GM23338 (cell line): ENCODE measurements around the gene PCDHGB3. TPM values are rescaled to one million over a fixed set of nuclear protein-coding genes. Genes with fewer than 3 reads are reported as not detected.

ENCODE experiments used
- ATAC-seq: fragments of 200-7000 bp; cut with Tn5 transposase; 3 replicates; pipeline ENCODE4 v1.9.1; 2020
- DNase-seq: peaks from one replicate; pipeline ENCODE4 v3.0.0-alpha.2; 2015; ENCODE audit warnings: low spot score
- H2AFZ ChIP-seq: fragments of 200-600 bp; sonication (generic); 2 replicates; pipeline ENCODE4 v1.8.0; 2016; ENCODE audit warnings: antibody characterized with exemption, mild to moderate bottlenecking, moderate library complexity
- H3F3A ChIP-seq: fragments of 200-600 bp; sonication (generic); replicated peaks from 2 replicates; pipeline ENCODE4 v1.8.0; 2017; ENCODE audit warnings: antibody characterized with exemption, mixed run types, low read depth
- H3K27ac ChIP-seq: fragments of 200-600 bp; sonication (generic); 2 replicates; pipeline ENCODE4 v1.6.1; 2016; ENCODE audit warnings: low read depth
- H3K27me3 ChIP-seq: fragments of 200-600 bp; sonication (generic); 2 replicates; pipeline ENCODE4 v1.8.0; 2016; ENCODE audit warnings: mild to moderate bottlenecking, mixed run types, moderate library complexity; ENCODE audit not compliant: insufficient read depth
- H3K36me3 ChIP-seq: fragments of 200-600 bp; sonication (generic); 2 replicates; pipeline ENCODE4 v1.8.0; 2016; ENCODE audit warnings: mild to moderate bottlenecking; ENCODE audit not compliant: insufficient read depth
- H3K4me1 ChIP-seq: fragments of 200-600 bp; sonication (generic); 2 replicates; pipeline ENCODE4 v1.8.0; 2016; ENCODE audit warnings: mild to moderate bottlenecking, moderate library complexity; ENCODE audit not compliant: insufficient read depth
- H3K4me2 ChIP-seq: fragments of 200-600 bp; sonication (generic); 2 replicates; pipeline ENCODE4 v1.7.1; 2017; ENCODE audit warnings: mixed run types
- H3K4me3 ChIP-seq: fragments of 200-600 bp; sonication (generic); 2 replicates; pipeline ENCODE4 v1.6.1; 2016; ENCODE audit warnings: mixed run types
- H3K79me2 ChIP-seq: fragments of 200-600 bp; sonication (generic); replicated peaks from 2 replicates; pipeline ENCODE4 v1.8.0; 2017; ENCODE audit warnings: mild to moderate bottlenecking; ENCODE audit not compliant: insufficient read depth
- H3K9me2 ChIP-seq: fragments of 200-600 bp; sonication (generic); 2 replicates; pipeline ENCODE4 v1.8.0; 2017; ENCODE audit not compliant: insufficient read depth
- H4K20me1 ChIP-seq: fragments of 200-600 bp; sonication (generic); replicated peaks from 2 replicates; pipeline ENCODE4 v1.8.0; 2017; ENCODE audit warnings: mild to moderate bottlenecking; ENCODE audit not compliant: insufficient read depth
- H3K27ac Mint-ChIP-seq: 2 replicates; pipeline ENCODE4 v1.8.0; 2020; ENCODE audit warnings: inconsistent platforms, mild to moderate bottlenecking, moderate library complexity, mixed read lengths
- H3K27me3 Mint-ChIP-seq: 3 replicates; pipeline ENCODE4 v1.8.0; 2022; ENCODE audit warnings: low read depth, mild to moderate bottlenecking, moderate library complexity, mixed read lengths, inconsistent platforms; ENCODE audit not compliant: insufficient read depth, poor library complexity
- H3K36me3 Mint-ChIP-seq: 3 replicates; pipeline ENCODE4 v1.8.0; 2021; ENCODE audit warnings: low read depth, mild to moderate bottlenecking, inconsistent platforms, moderate library complexity, mixed read lengths
- H3K4me1 Mint-ChIP-seq: 3 replicates; pipeline ENCODE4 v1.8.0; 2020; ENCODE audit warnings: mild to moderate bottlenecking, inconsistent platforms, mixed read lengths
- H3K4me3 Mint-ChIP-seq: 3 replicates; pipeline ENCODE4 v1.8.0; 2021; ENCODE audit warnings: moderate library complexity, mild to moderate bottlenecking, inconsistent platforms, mixed read lengths
- H3K9me3 Mint-ChIP-seq: 3 replicates; pipeline ENCODE4 v1.8.0; 2020; ENCODE audit warnings: moderate library complexity, mild to moderate bottlenecking, inconsistent platforms, mixed read lengths
- CREB1 ChIP-seq: fragments of 250-450 bp; sonication (Bioruptor Pico); IDR thresholded peaks from 2 replicates; pipeline ENCODE4 v1.5.0; 2020; ENCODE audit warnings: low read depth, mild to moderate bottlenecking, moderate library complexity
- CTCF ChIP-seq, 2 experiments: fragments of 200-600 bp in 1 of 2; sonication (generic) in 1 of 2; conservative IDR thresholded peaks; 2 replicates each; pipeline versions ENCODE4 v1.5.1 to v1.6.1; 2016 to 2017; ENCODE audit warnings: antibody characterized with exemption in 2 of 2, low read depth in 2 of 2, mild to moderate bottlenecking in 2 of 2, moderate library complexity in 1 of 2
- ETS1 ChIP-seq: IDR thresholded peaks from 2 replicates; pipeline ENCODE4 v1.6.1; 2016; ENCODE audit warnings: antibody characterized with exemption
- EZH2 ChIP-seq: fragments of 200-600 bp; sonication (generic); IDR thresholded peaks from one replicate; pipeline ENCODE4 v1.8.0; 2017; ENCODE audit warnings: antibody characterized with exemption, mild to moderate bottlenecking, low read depth; ENCODE audit not compliant: unreplicated experiment
- EZH2phosphoT487 ChIP-seq: fragments of 200-600 bp; sonication (generic); IDR thresholded peaks from one replicate; pipeline ENCODE4 v1.8.1; 2018; ENCODE audit warnings: antibody characterized with exemption; ENCODE audit not compliant: unreplicated experiment
- JUNB ChIP-seq: IDR thresholded peaks from one replicate; pipeline ENCODE4 v1.6.1; 2016; ENCODE audit warnings: antibody characterized with exemption; ENCODE audit not compliant: unreplicated experiment
- NANOG ChIP-seq: IDR thresholded peaks from 2 replicates; pipeline ENCODE4 v1.6.1; 2016; ENCODE audit warnings: antibody characterized with exemption, borderline replicate concordance
- POLR2AphosphoS5 ChIP-seq: IDR thresholded peaks from 2 replicates; pipeline ENCODE4 v1.6.1; 2016; ENCODE audit warnings: antibody characterized with exemption, low read depth
- REST ChIP-seq: IDR thresholded peaks from one replicate; pipeline ENCODE4 v1.6.1; 2018; ENCODE audit warnings: antibody characterized with exemption; ENCODE audit not compliant: unreplicated experiment
- STAT1 ChIP-seq: IDR thresholded peaks from one replicate; pipeline ENCODE4 v1.6.1; 2016; ENCODE audit warnings: antibody characterized with exemption; ENCODE audit not compliant: unreplicated experiment
- ZNF114 ChIP-seq: fragments of 250-450 bp; sonication (Bioruptor Pico); IDR thresholded peaks from 2 replicates; pipeline ENCODE4 v1.5.0; 2020; ENCODE audit warnings: mild to moderate bottlenecking, moderate library complexity
- ZNF331 ChIP-seq: fragments of 250-450 bp; sonication (Bioruptor Pico); IDR thresholded peaks from 2 replicates; pipeline ENCODE4 v1.5.0; 2020; ENCODE audit warnings: low read depth, mild to moderate bottlenecking, moderate library complexity
- ZNF462 ChIP-seq: fragments of 250-450 bp; sonication (Bioruptor Pico); IDR thresholded peaks from 2 replicates; pipeline ENCODE4 v1.5.0; 2020; ENCODE audit warnings: mild to moderate bottlenecking, moderate library complexity
- polyA plus RNA-seq: library from polyadenylated mRNA; unstranded; fragments of >200 nt; fragmentation: Nextera tagmentation; extraction: Ambion mirVana; gene quantifications from 2 replicates; pipeline ENCODE4 v1.2.1, GENCODE V29; 2016
- total RNA-seq: library from RNA; depleted of rRNA; stranded (reverse); fragments of >200 nt; shearing (Covaris generic); gene quantifications from 2 replicates; pipeline ENCODE4 v1.2.3, GENCODE V29; 2014

Gene PCDHGB3
- total and polyA plus RNA-seq, 2 experiments from 2014 or later = 0.24 to 5.8 TPM

GRCh38 chr5:141356133-141356532 lies 13.9 kb upstream of the PCDHGB3 start:
- ATAC-seq (no peak), DNase-seq (no peak)
- H3K4me2 ChIP-seq = no peak overlapping the region
- Mint-ChIP-seq H3K4me1 (peaks cover 5% of the 10 kb centered on the region), H3K4me3 (no peak overlapping the region), H3K36me3 (peaks cover 61% of the 10 kb centered on the region), H3K27ac (no peak overlapping the region), H3K27me3 (peaks cover 9% of the 10 kb centered on the region), H3K9me3 (peaks cover 62% of the 10 kb centered on the region)
- no peaks in the 10 kb centered on the region for H3K36me3 ChIP-seq
- no peak overlapping the region for H3K4me3 ChIP-seq
- H3F3A ChIP-seq = 0 out of 2 replicates have a peak, but pooled peaks cover 3% of the 10 kb centered on the region
- TF ChIP-seq NANOG = no peak
- TF ChIP-seq POLR2AphosphoS5 = no peak
- TF ChIP-seq EZH2 = no peak
- no peak for TF ChIP-seq JUNB
- TF ChIP-seq ETS1 = no peak
- TF ChIP-seq CTCF (conservative IDR thresholded peaks at IDR 0.05; ENCODE audit: low read depth in 2 of 2) = no peak
- TF ChIP-seq EZH2phosphoT487 = no peak
- TF ChIP-seq STAT1 = no peak
- TF ChIP-seq ZNF331 (CRISPR knock-in tag) = no peak
- TF ChIP-seq ZNF462 (CRISPR knock-in tag) = no peak
- no peak for TF ChIP-seq ZNF114
- no peak for TF ChIP-seq REST
- TF ChIP-seq CREB1 (CRISPR knock-in tag) = no peak
- no peaks in the 10 kb centered on the region for H4K20me1 ChIP-seq
- no peak overlapping the region for H3K27ac ChIP-seq
- no peaks in the 10 kb centered on the region for H3K4me1 ChIP-seq
- H2AFZ ChIP-seq = no peak overlapping the region
- no peaks in the 10 kb centered on the region for H3K79me2 ChIP-seq
- no peaks in the 10 kb centered on the region for H3K9me2 ChIP-seq
- no peaks in the 10 kb centered on the region for H3K27me3 ChIP-seq
